ENCODE results near the gene MLST8.
A peak's percentile ranks its signal among the peaks of the same experiment; 100 is the strongest.

The MLST8 gene

DNA sequence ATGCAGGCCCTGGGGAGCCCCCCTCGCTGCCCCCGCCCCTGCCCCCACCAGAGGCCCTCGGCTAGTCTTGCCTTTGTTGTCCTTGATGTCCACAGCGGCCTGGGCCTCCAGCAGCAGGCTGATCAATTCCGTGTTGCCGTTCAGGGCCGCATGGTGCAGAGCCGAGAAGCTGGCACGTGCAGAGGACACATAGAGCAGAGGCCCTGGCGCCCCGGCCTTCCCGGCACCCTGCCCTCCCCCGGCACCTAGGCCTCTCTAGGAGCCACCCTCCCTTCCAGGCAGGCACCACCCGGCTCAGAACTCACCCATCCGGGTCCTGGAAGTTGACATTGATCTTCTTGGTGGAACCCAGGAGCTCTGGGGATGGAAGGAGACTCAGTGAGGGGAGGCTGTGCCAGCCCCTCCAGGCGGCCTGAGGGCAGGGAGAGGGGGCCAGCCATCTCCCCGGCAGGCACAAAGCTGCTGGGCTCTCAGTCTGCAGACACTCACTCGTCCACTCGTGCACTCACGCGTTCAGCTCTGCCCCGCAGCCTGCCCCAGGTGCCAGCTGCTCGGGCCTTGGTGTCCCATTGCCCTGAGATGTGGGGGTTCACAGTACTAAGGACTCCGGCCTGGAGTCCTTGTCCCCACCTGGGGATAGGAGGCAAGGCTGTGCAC is 15.1 kb upstream of the MLST8 start:
- H3K9me3 ChIP-seq (ENCODE audit: control insufficient read depth, insufficient read depth, low read length): no peaks in the 10 kb centered on the region
- H3K4me1 ChIP-seq (ENCODE audit: insufficient read depth, low read length): no peaks in the 10 kb centered on the region
- no peaks in the 10 kb centered on the region for H3K36me3 ChIP-seq (ENCODE audit: insufficient read depth, low read length)
- no peak overlapping the region for H3K9ac ChIP-seq (ENCODE audit: low read depth, low read length)

DNA sequence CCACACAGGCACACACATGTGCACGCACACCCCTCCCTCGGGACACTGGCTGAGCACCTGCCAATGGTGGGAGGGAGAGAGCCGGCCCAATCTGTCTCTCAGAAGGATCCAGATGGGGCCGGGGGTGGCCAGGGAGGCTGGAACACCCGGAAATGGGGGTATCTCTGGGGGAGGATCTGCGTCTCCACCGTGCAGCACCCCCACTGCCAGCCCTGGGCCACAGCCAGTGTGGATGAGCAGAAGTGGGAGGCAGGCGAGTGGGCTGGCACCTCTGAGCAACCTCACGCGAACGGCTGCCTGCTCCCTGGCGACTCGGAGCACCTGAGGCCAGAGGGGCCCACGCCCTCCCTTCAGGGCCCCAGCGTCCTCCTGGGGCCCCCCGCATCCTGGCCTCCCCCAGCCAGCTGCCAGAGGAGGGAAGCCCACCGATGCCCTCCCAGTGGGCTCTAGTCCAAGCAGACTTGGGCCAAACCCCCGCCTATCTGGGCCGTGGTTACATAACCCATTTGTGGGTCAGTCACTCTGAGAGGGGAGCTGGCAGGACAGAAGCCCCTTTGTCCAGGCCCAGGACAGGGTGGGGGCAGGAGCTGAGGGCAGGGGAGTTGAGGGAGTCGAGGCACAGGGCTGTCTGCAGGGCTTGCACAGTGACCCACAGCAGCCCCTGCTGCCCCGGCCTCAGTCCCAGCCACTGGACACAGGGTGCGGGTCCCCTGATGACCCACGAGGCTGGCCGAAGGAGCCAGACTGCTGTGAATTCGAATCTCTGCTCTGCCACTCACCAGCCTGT is 14.4 kb upstream of the MLST8 start:
- no peaks in the 10 kb centered on the region for H3K36me3 ChIP-seq (ENCODE audit: insufficient read depth, low read length)
- no peaks in the 10 kb centered on the region for H3K9me3 ChIP-seq (ENCODE audit: control insufficient read depth, insufficient read depth, low read length)
- no peaks in the 10 kb centered on the region for H3K4me1 ChIP-seq (ENCODE audit: insufficient read depth, low read length)
- H3K9ac ChIP-seq (ENCODE audit: low read depth, low read length): no peak overlapping the region

DNA sequence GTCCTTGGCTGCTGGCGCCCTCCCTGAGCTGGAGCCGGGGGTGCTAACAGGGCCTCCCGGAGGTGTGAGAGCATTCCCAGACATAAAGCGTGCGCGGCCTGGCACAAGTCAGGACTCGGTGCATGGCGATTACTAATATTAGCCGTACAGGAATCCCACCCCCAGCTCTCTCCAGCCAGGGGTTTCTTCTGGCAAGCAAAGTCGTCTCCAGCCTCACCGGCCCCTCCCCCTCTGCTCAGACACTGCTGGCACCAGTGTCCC is 13.9 kb upstream of the MLST8 start:
- no peaks in the 10 kb centered on the region for H3K36me3 ChIP-seq (ENCODE audit: insufficient read depth, low read length)
- no peaks in the 10 kb centered on the region for H3K4me1 ChIP-seq (ENCODE audit: insufficient read depth, low read length)
- H3K9ac ChIP-seq (ENCODE audit: low read depth, low read length): no peak overlapping the region
- H3K9me3 ChIP-seq (ENCODE audit: control insufficient read depth, insufficient read depth, low read length): no peaks in the 10 kb centered on the region

DNA sequence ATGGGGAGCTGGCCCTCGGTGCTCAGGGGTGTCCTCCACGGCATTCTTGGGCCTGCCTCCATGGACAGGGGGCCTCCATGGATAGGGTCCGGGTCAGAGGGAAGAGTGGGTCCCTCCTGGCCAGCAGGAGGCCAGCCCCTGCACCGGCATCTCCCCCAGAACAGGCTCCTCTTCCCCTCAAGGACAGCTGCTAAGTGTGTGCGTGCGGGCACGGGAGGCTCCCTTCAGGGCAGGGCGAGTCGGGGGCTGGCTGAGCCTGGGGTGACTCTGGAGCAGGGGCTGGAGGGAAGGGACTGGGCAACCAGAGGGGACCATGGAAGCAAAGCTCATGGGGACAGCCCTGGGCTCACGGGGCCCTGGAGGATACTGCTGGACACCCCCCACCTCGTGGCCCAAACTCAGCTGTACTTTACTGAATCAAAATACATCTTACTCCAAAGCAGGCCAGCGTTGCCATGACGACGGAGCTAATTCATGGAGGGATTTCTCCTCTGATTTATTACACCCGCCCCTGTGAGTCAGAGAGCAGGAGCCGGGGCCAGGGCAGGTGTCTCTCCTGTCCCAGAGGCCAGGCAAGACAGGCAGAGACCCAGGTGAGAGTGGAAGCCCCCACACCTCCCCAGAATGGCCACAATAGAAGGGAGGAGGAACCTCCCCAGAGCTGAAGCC is 11.0 kb upstream of the MLST8 start:
- Histone ChIP-seq H3K36me3 (ENCODE audit: insufficient read depth, low read length) (no peaks in the 10 kb centered on the region), H3K4me1 (ENCODE audit: insufficient read depth, low read length) (no peaks in the 10 kb centered on the region), H3K9ac (ENCODE audit: low read depth, low read length) (no peak overlapping the region), H3K9me3 (ENCODE audit: control insufficient read depth, insufficient read depth, low read length) (no peaks in the 10 kb centered on the region)

DNA sequence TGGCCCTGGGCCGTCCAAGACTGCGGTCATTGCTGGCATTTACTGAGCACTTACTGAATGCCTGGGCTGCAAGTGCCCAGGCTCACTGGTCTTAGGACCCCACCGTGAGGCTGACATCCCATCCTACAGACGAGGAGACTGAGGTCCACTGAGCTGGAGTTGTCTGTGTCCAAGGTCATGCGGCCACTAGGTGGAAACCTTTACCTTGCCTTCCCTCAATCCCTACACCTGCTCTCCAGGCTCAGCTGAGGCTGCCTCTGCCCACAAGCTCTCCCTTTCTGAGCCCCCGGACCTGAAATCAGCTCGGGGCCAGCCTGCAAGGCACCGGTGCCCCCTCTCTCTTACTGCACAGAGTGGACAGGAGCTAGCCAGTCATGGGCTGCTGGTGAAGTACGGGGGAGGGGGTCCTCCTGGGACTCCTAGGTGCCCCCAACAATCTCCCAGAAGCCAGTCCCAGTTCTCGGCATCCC is 10.4 kb upstream of the MLST8 start:
- no peaks in the 10 kb centered on the region for H3K36me3 ChIP-seq (ENCODE audit: insufficient read depth, low read length)
- no peaks in the 10 kb centered on the region for H3K9me3 ChIP-seq (ENCODE audit: control insufficient read depth, insufficient read depth, low read length)
- peak overlapping the region; percentile 30; the same call in 1 of the 2 replicates for H3K9ac ChIP-seq (ENCODE audit: low read depth, low read length)
- H3K4me1 ChIP-seq (ENCODE audit: insufficient read depth, low read length): no peaks in the 10 kb centered on the region

DNA sequence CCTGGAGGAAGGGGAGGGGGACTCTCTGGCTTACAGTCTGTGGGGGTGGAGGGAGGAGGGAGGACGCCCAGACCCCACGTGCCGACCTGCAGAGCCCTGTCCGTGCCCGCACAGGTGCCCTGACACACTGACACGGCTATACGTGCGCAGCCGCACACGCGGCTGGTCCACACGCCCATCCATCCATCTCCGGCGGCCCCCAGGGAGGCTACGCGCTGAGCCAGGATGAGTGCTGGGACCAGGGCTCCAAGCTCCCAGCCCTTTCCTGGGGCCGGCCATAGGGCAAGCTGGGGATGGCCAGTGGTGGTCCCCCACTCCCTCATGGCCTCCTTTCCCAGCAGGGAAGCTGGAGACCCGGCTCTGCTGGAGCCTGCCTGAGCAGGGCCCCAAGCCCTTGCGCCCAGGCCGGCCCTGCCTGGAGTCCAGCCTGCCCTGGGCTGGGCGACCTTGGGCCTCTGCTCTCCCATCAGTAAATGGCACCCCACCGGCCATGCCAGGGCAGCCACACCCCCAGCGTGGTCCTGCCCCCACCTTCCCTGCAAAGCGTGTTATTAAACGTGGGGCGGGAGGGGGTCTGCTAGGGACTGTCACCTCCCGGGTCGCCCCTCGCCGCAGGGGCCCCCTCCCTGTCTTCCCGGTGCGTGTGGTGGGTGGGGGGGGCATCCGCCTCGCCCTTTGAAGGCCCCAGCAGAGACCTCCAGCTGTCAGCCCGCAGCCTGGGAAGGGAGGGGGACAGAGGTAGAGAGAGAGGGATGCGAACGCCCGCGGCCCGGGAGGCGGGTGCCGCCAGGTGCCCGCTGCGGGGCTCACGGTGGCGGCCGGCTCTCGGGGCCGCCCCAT is 9.7 kb upstream of the MLST8 start:
- peak overlapping the region; percentile 30; the same call in 1 of the 2 replicates for H3K9ac ChIP-seq (ENCODE audit: low read depth, low read length)
- no peaks in the 10 kb centered on the region for H3K36me3 ChIP-seq (ENCODE audit: insufficient read depth, low read length)
- no peaks in the 10 kb centered on the region for H3K9me3 ChIP-seq (ENCODE audit: control insufficient read depth, insufficient read depth, low read length)
- H3K4me1 ChIP-seq (ENCODE audit: insufficient read depth, low read length): no peaks in the 10 kb centered on the region

DNA sequence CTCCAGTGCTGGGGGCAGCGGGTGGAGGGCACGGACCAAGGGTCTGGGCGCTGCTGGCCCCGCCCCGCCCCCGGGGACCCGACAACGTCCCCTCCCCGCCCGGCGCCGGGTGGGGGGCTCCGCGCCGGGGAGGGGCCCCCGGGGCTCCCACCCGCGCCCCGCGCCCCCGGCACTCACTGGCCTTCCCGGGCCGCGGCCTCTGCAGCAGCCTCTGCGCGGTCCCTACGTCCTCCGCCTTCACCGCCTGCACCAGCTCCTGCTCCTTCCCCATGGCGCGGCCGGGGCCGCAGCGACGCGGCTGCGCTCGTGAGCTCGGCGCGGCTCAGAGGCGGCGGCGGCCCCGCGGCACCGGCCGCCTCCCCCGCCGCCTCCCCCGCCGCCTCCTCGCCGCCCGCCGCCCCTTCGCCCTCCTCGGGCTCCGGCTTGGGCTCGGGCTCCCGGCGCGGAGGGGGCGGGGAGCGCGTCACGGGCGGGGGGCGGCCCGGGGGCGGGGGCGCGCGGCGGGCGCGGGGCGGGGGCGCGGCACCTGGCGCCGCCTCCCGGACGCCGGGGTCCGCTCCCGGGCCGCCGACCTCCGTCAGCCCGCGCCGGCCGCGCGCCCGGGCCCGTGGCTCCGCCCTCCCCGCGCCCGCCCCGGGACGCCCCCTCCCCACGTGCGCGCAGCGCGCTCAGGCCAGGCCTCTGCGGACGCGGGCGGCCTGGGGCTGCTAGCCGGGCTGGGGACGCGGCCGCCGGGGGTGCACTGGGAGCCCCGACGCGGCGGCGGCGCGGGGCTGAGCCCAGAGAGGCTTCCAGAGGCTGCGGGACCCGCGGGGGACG is 8.9 kb upstream of the MLST8 start, which contains the start of gene CASKIN1:
CASKIN1 (minus strand) TSS at position 444 of the 819 bp plus-strand sequence; CDS start at position 271, 173 bp downstream.
- peak within 1 kb of the TSS; percentile 42; the same call in 1 of the 2 replicates for H3K9ac ChIP-seq (ENCODE audit: low read depth, low read length)
- H3K4me1 ChIP-seq (ENCODE audit: insufficient read depth, low read length): no peaks in the 10 kb centered on the region
- H3K36me3 ChIP-seq (ENCODE audit: insufficient read depth, low read length): no peaks in the 10 kb centered on the region
- no peaks in the 10 kb centered on the region for H3K9me3 ChIP-seq (ENCODE audit: control insufficient read depth, insufficient read depth, low read length)

DNA sequence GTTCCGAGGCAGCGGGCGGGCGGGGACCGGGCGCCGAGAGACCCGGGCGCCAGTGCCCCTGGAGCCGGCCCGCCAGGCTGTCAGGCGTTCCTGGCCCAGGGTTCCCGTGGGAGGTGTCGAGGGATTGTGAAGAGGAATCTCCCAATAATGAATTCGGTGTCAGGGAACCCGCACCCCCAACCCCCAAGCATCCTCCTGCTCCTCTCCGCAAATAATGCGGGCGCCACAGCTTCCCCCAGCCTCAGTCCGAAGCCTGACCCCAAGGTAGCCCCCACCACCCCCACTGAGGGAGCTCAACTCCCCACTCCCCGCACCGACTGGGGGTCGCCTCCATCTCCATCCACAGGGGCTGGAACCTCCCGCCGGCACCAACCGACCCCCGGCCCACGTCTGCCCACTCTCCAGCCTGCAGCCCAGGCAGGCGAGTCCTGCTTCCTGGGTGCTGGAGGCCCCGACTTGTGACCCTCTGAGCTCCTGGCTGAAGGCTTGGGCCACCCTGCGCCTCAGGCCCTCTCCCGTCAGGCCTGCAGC is 8.2 kb upstream of the MLST8 start:
- Histone ChIP-seq H3K4me1 (ENCODE audit: insufficient read depth, low read length) (no peaks in the 10 kb centered on the region), H3K9ac (ENCODE audit: low read depth, low read length) (peak overlapping the region; percentile 42; the same call in 1 of the 2 replicates), H3K36me3 (ENCODE audit: insufficient read depth, low read length) (no peaks in the 10 kb centered on the region), H3K9me3 (ENCODE audit: control insufficient read depth, insufficient read depth, low read length) (no peaks in the 10 kb centered on the region)

DNA sequence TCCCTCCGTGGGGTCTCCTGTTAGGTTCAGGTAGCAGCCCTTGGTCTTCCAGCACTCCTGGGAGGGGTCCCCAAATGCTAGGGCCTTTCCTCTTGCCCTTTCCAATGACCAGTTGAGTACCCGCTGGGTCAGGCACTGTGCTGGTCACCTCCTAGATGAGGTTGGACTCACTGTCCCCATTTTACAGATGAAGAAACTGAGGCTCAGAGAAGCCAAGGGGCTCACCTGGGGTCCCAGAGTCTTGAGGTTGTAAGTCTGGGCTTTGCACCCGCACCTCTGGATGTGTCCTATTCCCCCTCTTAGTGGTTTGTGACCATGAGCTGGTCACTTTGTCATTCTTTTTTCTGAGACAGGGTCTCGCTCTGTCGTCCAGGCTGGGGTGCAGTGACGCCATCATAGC is 7.5 kb upstream of the MLST8 start:
- Histone ChIP-seq H3K9ac (ENCODE audit: low read depth, low read length) (no peak overlapping the region), H3K4me1 (ENCODE audit: insufficient read depth, low read length) (no peaks in the 10 kb centered on the region), H3K36me3 (ENCODE audit: insufficient read depth, low read length) (no peaks in the 10 kb centered on the region), H3K9me3 (ENCODE audit: control insufficient read depth, insufficient read depth, low read length) (no peaks in the 10 kb centered on the region)

DNA sequence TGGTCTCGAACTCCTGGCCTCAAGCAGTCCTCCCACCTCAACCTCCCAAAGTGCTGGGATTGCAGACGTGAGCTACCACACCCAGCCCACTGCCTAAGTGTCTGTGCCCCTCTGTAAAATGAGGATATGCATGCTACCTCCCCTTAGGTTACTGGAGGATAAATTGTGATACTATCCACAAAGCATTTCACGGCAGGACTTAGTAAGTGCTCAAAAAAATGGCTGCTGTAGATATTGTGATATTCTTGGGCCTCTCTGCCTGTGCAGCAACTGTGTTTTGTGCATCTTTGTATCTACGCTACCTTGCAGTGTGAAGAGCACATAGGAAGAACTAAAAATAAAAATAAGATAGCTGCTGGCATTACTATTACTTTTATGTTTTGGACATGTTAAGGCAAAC is 7.0 kb upstream of the MLST8 start:
- H3K4me1 ChIP-seq (ENCODE audit: insufficient read depth, low read length): no peaks in the 10 kb centered on the region
- H3K9me3 ChIP-seq (ENCODE audit: control insufficient read depth, insufficient read depth, low read length): no peaks in the 10 kb centered on the region
- no peaks in the 10 kb centered on the region for H3K36me3 ChIP-seq (ENCODE audit: insufficient read depth, low read length)
- no peak overlapping the region for H3K9ac ChIP-seq (ENCODE audit: low read depth, low read length)

DNA sequence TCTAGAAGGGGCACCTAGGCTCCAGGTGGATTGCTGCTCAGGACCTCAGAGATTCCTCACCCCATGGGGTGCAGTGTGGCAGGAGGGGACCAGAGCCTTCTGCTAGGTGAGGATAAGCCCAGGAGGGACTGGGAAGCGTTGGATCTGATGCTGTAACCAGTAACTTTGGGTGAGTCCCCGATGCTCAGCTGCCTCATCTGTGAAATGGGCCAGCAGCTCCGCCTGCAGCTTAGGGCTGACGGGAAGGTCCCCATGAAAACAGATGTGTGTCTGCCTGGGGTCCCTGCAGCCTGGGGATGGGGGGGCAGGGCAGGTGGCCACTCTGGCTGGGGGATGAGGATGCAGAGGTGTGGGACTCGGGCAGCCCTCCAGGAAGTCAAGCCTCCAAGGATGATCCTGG is 6.2 kb upstream of the MLST8 start:
- Histone ChIP-seq H3K4me1 (ENCODE audit: insufficient read depth, low read length) (no peaks in the 10 kb centered on the region), H3K9me3 (ENCODE audit: control insufficient read depth, insufficient read depth, low read length) (no peaks in the 10 kb centered on the region), H3K9ac (ENCODE audit: low read depth, low read length) (no peak overlapping the region), H3K36me3 (ENCODE audit: insufficient read depth, low read length) (no peaks in the 10 kb centered on the region)

DNA sequence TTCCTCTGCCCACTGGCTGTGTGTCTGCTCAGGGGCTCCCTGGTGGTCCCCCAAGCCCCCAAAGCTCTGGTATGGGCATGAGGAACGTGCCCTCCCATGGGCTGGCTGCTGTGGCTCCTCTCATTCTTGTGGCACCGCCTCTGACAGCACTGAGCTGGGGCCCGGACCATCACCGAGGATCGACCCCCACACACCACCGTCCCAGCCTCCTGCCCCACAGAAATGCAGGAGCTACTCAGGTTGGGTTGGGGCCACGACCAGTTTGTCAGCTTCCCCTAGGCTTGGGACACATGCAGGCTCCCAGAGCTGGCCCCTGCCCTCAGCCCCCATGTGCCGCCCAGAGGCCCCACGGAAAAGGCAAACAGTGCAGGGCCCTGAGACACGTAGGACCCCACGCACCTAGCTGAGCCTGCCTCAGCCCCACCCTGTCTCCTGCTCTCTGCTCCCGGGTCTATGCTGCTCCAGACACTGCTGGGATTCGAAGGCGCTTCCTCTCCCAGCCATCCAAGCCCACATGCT is 5.6 kb upstream of the MLST8 start:
- Histone ChIP-seq H3K9me3 (ENCODE audit: control insufficient read depth, insufficient read depth, low read length) (no peaks in the 10 kb centered on the region), H3K4me1 (ENCODE audit: insufficient read depth, low read length) (no peaks in the 10 kb centered on the region), H3K36me3 (ENCODE audit: insufficient read depth, low read length) (no peaks in the 10 kb centered on the region), H3K9ac (ENCODE audit: low read depth, low read length) (no peak overlapping the region)

DNA sequence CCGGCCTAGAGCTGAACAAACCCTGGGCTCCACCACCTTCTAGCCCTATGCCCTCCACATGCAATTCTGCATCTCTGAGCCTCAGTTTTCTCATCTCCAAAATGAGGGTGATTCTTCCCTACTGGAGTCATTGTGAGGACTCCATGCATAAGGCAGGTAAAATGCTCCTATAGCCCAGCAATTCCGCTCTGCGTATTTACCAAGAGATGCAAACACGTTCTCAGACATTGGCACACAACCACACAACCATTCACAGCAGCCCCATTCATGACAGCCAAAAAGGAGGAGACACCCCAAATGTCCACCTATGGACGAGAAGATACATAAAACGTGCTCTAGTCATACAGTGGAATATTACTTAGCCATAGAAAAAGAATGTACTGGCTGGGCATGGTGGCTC is 4.9 kb upstream of the MLST8 start:
- H3K9me3 ChIP-seq (ENCODE audit: control insufficient read depth, insufficient read depth, low read length): no peaks in the 10 kb centered on the region
- H3K9ac ChIP-seq (ENCODE audit: low read depth, low read length): no peak overlapping the region
- H3K36me3 ChIP-seq (ENCODE audit: insufficient read depth, low read length): no peaks in the 10 kb centered on the region
- H3K4me1 ChIP-seq (ENCODE audit: insufficient read depth, low read length): no peaks in the 10 kb centered on the region

Data from ES-I3 (cell line).